AG09309 (cell line): ENCODE results near the gene ITSN1.

ENCODE experiments used
- DNase-seq: peaks from one replicate; pipeline ENCODE4 v3.0.0-alpha.2; 2010; ENCODE audit warnings: low read depth
- H3K4me3 ChIP-seq: 2 replicates; pipeline ENCODE4 v1.5.1; 2011; ENCODE audit warnings: mild to moderate bottlenecking, low read depth, low read length, moderate library complexity; ENCODE audit not compliant: control insufficient read depth
- CTCF ChIP-seq: IDR thresholded peaks from 2 replicates; pipeline ENCODE4 v1.5.1; 2011; ENCODE audit warnings: mild to moderate bottlenecking, low read depth, low read length, inconsistent platforms; ENCODE audit not compliant: insufficient read depth, control insufficient read depth; ENCODE audit errors: missing control alignments

Gene ITSN1

GRCh38 chr21:33850401-33850800, 208.1 kb downstream of the ITSN1 start:
- no peak for TF ChIP-seq CTCF
- H3K4me3 ChIP-seq: no peak overlapping the region
- no peak for DNase-seq

GRCh38 chr21:33850985-33851384, 208.7 kb downstream of the ITSN1 start:
- H3K4me3 ChIP-seq: no peak overlapping the region
- no peak for TF ChIP-seq CTCF
- DNase-seq: no peak

GRCh38 chr21:33852485-33852884, 210.2 kb downstream of the ITSN1 start:
- no peak for DNase-seq
- H3K4me3 ChIP-seq: no peak overlapping the region
- TF ChIP-seq CTCF: no peak

- no peak overlapping the region for H3K4me3 ChIP-seq
- no peak for TF ChIP-seq CTCF
- DNase-seq: no peak
Measured at GRCh38 chr21:33854604-33855003, 212.3 kb downstream of the ITSN1 start.

GRCh38 chr21:33855190-33855589, 212.9 kb downstream of the ITSN1 start:
- no peak overlapping the region for H3K4me3 ChIP-seq
- no peak for DNase-seq
- TF ChIP-seq CTCF: peak; percentile 16

- no peak overlapping the region for H3K4me3 ChIP-seq
- TF ChIP-seq CTCF: no peak
- DNase-seq: no peak
Measured at GRCh38 chr21:33856893-33857527, 214.7 kb downstream of the ITSN1 start.

GRCh38 chr21:33857846-33858666, 215.8 kb downstream of the ITSN1 start:
- no peak overlapping the region for H3K4me3 ChIP-seq
- no peak for DNase-seq
- TF ChIP-seq CTCF: no peak
